Activated CD4-positive, alpha-beta T cell treated with anti-CD3 and anti-CD28 coated beads, Interleukin-2, amount 50 U/mL, for 1 hour (primary cell): ENCODE data around the gene EXOC3L4.
"Not testable (repeated sequence)": the region's sequence is repeated elsewhere in the genome, so short reads cannot be mapped to it uniquely, and the experiment has no call there.

Experiments
- DNase-seq: peaks from one replicate; pipeline ENCODE4 v3.0.0-alpha.2; 2020

The EXOC3L4 gene

GRCh38 chr14:103108749-103109207, 14.3 kb downstream of the EXOC3L4 start:
- DNase-seq, result no peak

GRCh38 chr14:103109535-103110441, 15.3 kb downstream of the EXOC3L4 start:
- no peak for DNase-seq

- no peak for DNase-seq
Observed at GRCh38 chr14:103110681-103111231, 16.2 kb downstream of the EXOC3L4 start.

- no peak for DNase-seq
Observed at GRCh38 chr14:103111232-103111868, 16.8 kb downstream of the EXOC3L4 start.

GRCh38 chr14:103112400-103113243, 18.1 kb downstream of the EXOC3L4 start:
- no peak for DNase-seq

- no peak for DNase-seq
Observed at GRCh38 chr14:103113303-103113702, 18.8 kb downstream of the EXOC3L4 start.

- DNase-seq, result no peak
Observed at GRCh38 chr14:103113774-103114173, 19.2 kb downstream of the EXOC3L4 start.

- DNase-seq, result not testable (repeated sequence)
Observed at GRCh38 chr14:103115086-103115679, 20.7 kb downstream of the EXOC3L4 start.

- no peak for DNase-seq
Observed at GRCh38 chr14:103115845-103116572, 21.5 kb downstream of the EXOC3L4 start.

GRCh38 chr14:103116636-103117035, 22.1 kb downstream of the EXOC3L4 start:
- no peak for DNase-seq

GRCh38 chr14:103117499-103117898, 23.0 kb downstream of the EXOC3L4 start:
- DNase-seq, result not testable (repeated sequence)

GRCh38 chr14:103118018-103118662, 23.6 kb downstream of the EXOC3L4 start:
- no peak for DNase-seq

- no peak for DNase-seq
Observed at GRCh38 chr14:103118663-103119404, 24.3 kb downstream of the EXOC3L4 start.

- DNase-seq, result not testable (repeated sequence)
Observed at GRCh38 chr14:103119527-103119926, 25.0 kb downstream of the EXOC3L4 start.

GRCh38 chr14:103121121-103121845, 26.8 kb downstream of the EXOC3L4 start:
- DNase-seq, result no peak

GRCh38 chr14:103121846-103122584, 27.5 kb downstream of the EXOC3L4 start:
- no peak for DNase-seq

- DNase-seq, result no peak
Observed at GRCh38 chr14:103122585-103122946, 28.0 kb downstream of the EXOC3L4 start.

- no peak for DNase-seq
Observed at GRCh38 chr14:103122947-103123633, 28.6 kb downstream of the EXOC3L4 start, which contains the start of gene TNFAIP2. Gene TNFAIP2 (plus strand): TSS chr14:103123461. CDS start chr14:103126458, 2,997 bp downstream.
